K562 (cell line): Measurements from ENCODE around the gene VPS37D. TPM values are rescaled to one million over a fixed set of nuclear protein-coding genes. Genes with fewer than 3 reads are reported as not detected.

Source experiments
- ARID2 ChIP-seq: fragments of 450-650 bp; IDR thresholded peaks from 2 replicates; pipeline ENCODE4 v1.6.1; 2017; ENCODE audit warnings: antibody characterized with exemption, mild to moderate bottlenecking
- CC2D1A ChIP-seq: fragments of 450-650 bp; IDR thresholded peaks from 2 replicates; pipeline ENCODE4 v1.6.1; 2017; ENCODE audit warnings: mild to moderate bottlenecking
- DPF2 ChIP-seq: fragments of 450-650 bp; IDR thresholded peaks from 2 replicates; pipeline ENCODE4 v1.6.1; 2016
- FOS ChIP-seq: IDR thresholded peaks from 3 replicates; pipeline ENCODE4 v1.6.1; 2011; ENCODE audit not compliant: insufficient read length; ENCODE audit errors: extremely low read depth
- HDAC8 ChIP-seq: fragments of 450-650 bp; IDR thresholded peaks from 2 replicates; pipeline ENCODE4 v1.6.1; 2016; ENCODE audit warnings: mild to moderate bottlenecking, missing genetic modification characterization, moderate library complexity, missing compliant biosample characterization
- NONO ChIP-seq, 2 experiments: fragments of 200-400 bp in 1 of 2; fragments of 450-650 bp in 1 of 2; formaldehyde crosslinking in 1 of 2; IDR thresholded peaks; 2 replicates each; pipeline ENCODE4 v1.6.1; 2017; ENCODE audit warnings: low read depth in 2 of 2, mild to moderate bottlenecking in 2 of 2, moderate library complexity in 2 of 2, low read length in 1 of 2
- REST ChIP-seq, 2 experiments: fragments of 450-650 bp; formaldehyde crosslinking in 1 of 2; IDR thresholded peaks; 2 replicates each; pipeline versions ENCODE4 v1.4.0 to v1.6.1; 2014 to 2020; ENCODE audit warnings: mild to moderate bottlenecking in 2 of 2, borderline replicate concordance in 1 of 2, low read depth in 1 of 2
- SRF ChIP-seq, 2 experiments: fragments of 250-450, 450-650 bp in 1 of 2; sonication (Bioruptor Pico) in 1 of 2; sonication (generic) in 1 of 2; formaldehyde crosslinking; IDR thresholded peaks; 2 replicates each; pipeline versions ENCODE4 v1.5.0 to v1.5.1; 2020 to 2022; ENCODE audit warnings: mild to moderate bottlenecking in 1 of 2, missing genetic modification reagents in 1 of 2
- ZBTB12 ChIP-seq: fragments of 250-450 bp; sonication (Bioruptor Pico); IDR thresholded peaks from 2 replicates; pipeline ENCODE4 v1.4.0; 2020
- ZSCAN29 ChIP-seq: fragments of 450-650 bp; IDR thresholded peaks from 2 replicates; pipeline ENCODE4 v1.6.1; 2017
- polyA plus RNA-seq, 8 experiments: library from polyadenylated mRNA; depleted of rRNA in 4 of 8; stranded (reverse) in 5 of 8; unstranded in 3 of 8; fragments of >200 nt; fragmentation: Nextera tagmentation in 2 of 8; fragmentation: Illumina TruSeq in 1 of 8; extraction: Ambion mirVana in 2 of 8; extraction: Trizol in 1 of 8; gene quantifications; 2 replicates each; pipeline versions ENCODE4 v1.2.1 to v1.2.3, GENCODE V29; 2011 to 2014; ENCODE audit warnings: inconsistent platforms in 1 of 8, missing spikeins in 1 of 8
- total RNA-seq, 7 experiments: library from RNA; depleted of rRNA in 6 of 7; stranded (reverse); fragments of >200 nt in 6 of 7; fragmentation: Illumina TruSeq in 2 of 7; extraction: Trizol in 2 of 7; gene quantifications; 2 replicates each; pipeline versions ENCODE4 v1.2.1 to v1.2.3, GENCODE V29; 2011 to 2021; ENCODE audit warnings: low replicate concordance in 1 of 7
- TF ChIP-seq, protein P1 (sequence below): fragments of 250-450 bp; sonication (Bioruptor Pico); IDR thresholded peaks from 2 replicates; pipeline ENCODE4 v1.8.0; 2022; ENCODE audit warnings: moderate library complexity, mild to moderate bottlenecking, inconsistent platforms
- TF ChIP-seq, protein P2 (sequence below): fragments of 450-650 bp; IDR thresholded peaks from 2 replicates; pipeline ENCODE4 v1.6.1; 2016; ENCODE audit warnings: antibody characterized with exemption

The VPS37D gene
- total and polyA plus RNA-seq, 9 of the 15 experiments (the other 6 are each of a cell fraction or from before 2014, with no cell fraction given) = 0.25 to 2.3 (median 1.0) TPM; not detected in 3

- TF ChIP-seq REST (IDR thresholded peaks at IDR 0.05; ENCODE audit: borderline replicate concordance) (peak; percentile 38; the same call in 1 of the 2 replicates), REST (CRISPR knock-in tag; IDR thresholded peaks at IDR 0.05; ENCODE audit: low read depth) (no peak), FOS (peak; percentile 30), ARID2 (no peak), DPF2 (peak; percentile 94), CC2D1A (peak; percentile 57; the same call in 1 of the 2 replicates), HDAC8 (tag) (no peak), NONO (IDR thresholded peaks at IDR 0.05; ENCODE audit: low read depth in 2 of 2, low read length in 1 of 2) (peak in 1 of 2 experiments; percentile 66; a peak in 1 of 4 replicates), ZBTB12 (CRISPR knock-in tag) (no peak), ZSCAN29 (no peak), SRF (CRISPR knock-in tag; IDR thresholded peaks at IDR 0.05) (peak in 1 of 2 experiments; percentile 90; a peak in 1 of 4 replicates)
- TF ChIP-seq, protein P1, sequence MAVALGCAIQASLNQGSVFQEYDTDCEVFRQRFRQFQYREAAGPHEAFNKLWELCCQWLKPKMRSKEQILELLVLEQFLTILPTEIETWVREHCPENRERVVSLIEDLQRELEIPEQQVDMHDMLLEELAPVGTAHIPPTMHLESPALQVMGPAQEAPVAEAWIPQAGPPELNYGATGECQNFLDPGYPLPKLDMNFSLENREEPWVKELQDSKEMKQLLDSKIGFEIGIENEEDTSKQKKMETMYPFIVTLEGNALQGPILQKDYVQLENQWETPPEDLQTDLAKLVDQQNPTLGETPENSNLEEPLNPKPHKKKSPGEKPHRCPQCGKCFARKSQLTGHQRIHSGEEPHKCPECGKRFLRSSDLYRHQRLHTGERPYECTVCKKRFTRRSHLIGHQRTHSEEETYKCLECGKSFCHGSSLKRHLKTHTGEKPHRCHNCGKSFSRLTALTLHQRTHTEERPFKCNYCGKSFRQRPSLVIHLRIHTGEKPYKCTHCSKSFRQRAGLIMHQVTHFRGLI = 0 out of 2 replicates have a peak, but pooled peaks have one; percentile 47
- TF ChIP-seq, protein P2, sequence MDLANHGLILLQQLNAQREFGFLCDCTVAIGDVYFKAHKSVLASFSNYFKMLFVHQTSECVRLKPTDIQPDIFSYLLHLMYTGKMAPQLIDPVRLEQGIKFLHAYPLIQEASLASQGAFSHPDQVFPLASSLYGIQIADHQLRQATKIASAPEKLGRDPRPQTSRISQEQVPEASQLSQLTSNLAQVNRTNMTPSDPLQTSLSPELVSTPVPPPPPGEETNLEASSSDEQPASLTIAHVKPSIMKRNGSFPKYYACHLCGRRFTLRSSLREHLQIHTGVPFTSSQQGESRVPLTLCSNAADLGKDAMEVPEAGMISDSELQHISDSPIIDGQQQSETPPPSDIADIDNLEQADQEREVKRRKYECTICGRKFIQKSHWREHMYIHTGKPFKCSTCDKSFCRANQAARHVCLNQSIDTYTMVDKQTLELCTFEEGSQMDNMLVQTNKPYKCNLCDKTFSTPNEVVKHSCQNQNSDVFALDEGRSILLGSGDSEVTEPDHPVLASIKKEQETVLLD = peak; percentile 40; the same call in 1 of the 2 replicates
Measured at GRCh38 chr7:73715648-73716317, 48.2 kb downstream of the VPS37D start (continued).
